ENCODE measurements around the gene SSPN. TPM values are rescaled to one million over a fixed set of nuclear protein-coding genes. Genes with fewer than 3 reads are reported as not detected.

SSPN gene
- total RNA-seq, 1 donor from 2014 or later = 0.84 TPM

GRCh38 chr12:26182377-26182776, 13.0 kb upstream of the SSPN start:
- no peak overlapping the region for H3K4me3 Mint-ChIP-seq

DNA sequence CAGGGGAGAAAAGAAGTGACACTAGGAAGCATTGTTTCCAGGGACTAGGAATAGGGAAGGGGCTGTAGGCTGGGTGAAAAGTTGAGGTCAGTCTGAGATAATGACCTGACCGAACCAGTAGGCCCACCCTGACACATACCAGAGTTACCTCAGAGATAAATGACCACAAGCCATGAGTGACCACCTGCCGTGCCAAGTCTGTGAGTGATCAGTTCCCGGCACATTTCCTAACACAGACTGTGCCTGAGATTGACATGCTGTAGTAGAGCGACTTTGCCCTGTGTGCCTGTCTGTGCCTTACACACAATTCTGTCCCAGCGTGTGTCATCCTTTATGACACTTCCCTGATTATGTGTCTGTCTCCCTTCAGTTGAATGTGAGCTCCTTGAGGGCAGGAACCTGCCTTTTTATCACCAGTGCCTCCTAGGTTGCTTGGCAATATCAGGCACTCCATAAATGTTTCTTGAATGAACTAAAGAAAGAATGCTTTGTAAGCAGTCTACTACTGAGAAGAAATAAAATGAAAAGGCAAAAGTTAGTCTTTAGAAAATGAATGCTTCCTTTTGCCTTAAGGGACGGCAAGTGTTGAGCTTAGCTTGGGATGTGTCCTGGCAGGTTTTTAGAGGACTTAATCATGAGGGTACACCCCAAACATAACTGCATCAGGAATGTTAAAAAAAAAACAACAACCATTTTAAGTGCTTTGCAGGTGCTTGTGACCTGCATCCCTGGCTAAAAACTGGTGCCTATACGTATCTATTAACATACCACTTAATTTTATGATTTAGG, 9.6 kb upstream of the SSPN start:
- no peak overlapping the region for H3K4me3 ChIP-seq
- no peak overlapping the region for H3K4me2 ChIP-seq
- H3K27me3 ChIP-seq = peaks cover 6% of the 10 kb centered on the region
- H2AFZ ChIP-seq (replicated peaks) = no peak overlapping the region
- H3K27ac ChIP-seq = no peak overlapping the region
- Mint-ChIP-seq H3K9me3 (no peaks in the 10 kb centered on the region), H3K27me3 (ENCODE audit: insufficient read depth, low read depth) (no peaks in the 10 kb centered on the region), H3K4me1 (no peaks in the 10 kb centered on the region), H3K4me3 (no peak overlapping the region), H3K27ac (no peak overlapping the region), H3K36me3 (no peaks in the 10 kb centered on the region)
- H3K4me1 ChIP-seq = no peaks in the 10 kb centered on the region
- H3K79me2 ChIP-seq (ENCODE audit: low read depth) = no peaks in the 10 kb centered on the region
- H3K36me3 ChIP-seq = no peaks in the 10 kb centered on the region
- TF ChIP-seq EZH2 (IDR thresholded peaks at IDR 0.05) (no peak), EZH2phosphoT487 (IDR thresholded peaks at IDR 0.05) (no peak)
- H3K9me3 ChIP-seq (ENCODE audit: low read depth) = no peaks in the 10 kb centered on the region
- H3K9ac ChIP-seq = no peak overlapping the region
- no peaks in the 10 kb centered on the region for H3F3A ChIP-seq (ENCODE audit: low read depth)
- no peak for DNase-seq (ENCODE audit: low spot score)
- H4K20me1 ChIP-seq (ENCODE audit: low read depth) = no peaks in the 10 kb centered on the region

More at GRCh38 chr12:26182377-26182776, 13.0 kb upstream of the SSPN start:
- no peaks in the 10 kb centered on the region for H3K79me2 ChIP-seq (ENCODE audit: low read depth)
- H3K4me3 ChIP-seq = no peak overlapping the region
- H3K9ac ChIP-seq = no peak overlapping the region
- Mint-ChIP-seq H3K27me3 (ENCODE audit: insufficient read depth, low read depth) (peaks cover 2% of the 10 kb centered on the region), H3K4me1 (no peaks in the 10 kb centered on the region), H3K27ac (no peak overlapping the region), H3K9me3 (no peaks in the 10 kb centered on the region), H3K36me3 (no peaks in the 10 kb centered on the region)
- no peak for DNase-seq (ENCODE audit: low spot score)
- H3K4me2 ChIP-seq = no peak overlapping the region
- H3F3A ChIP-seq (ENCODE audit: low read depth) = no peaks in the 10 kb centered on the region
- H3K27ac ChIP-seq = no peak overlapping the region
- no peak for TF ChIP-seq EZH2 (IDR thresholded peaks at IDR 0.05)
- TF ChIP-seq CTCF (IDR thresholded peaks at IDR 0.05) = no peak
- TF ChIP-seq EZH2phosphoT487 (IDR thresholded peaks at IDR 0.05) = no peak
- H3K36me3 ChIP-seq = no peaks in the 10 kb centered on the region
- H3K27me3 ChIP-seq = peaks cover 6% of the 10 kb centered on the region
- no peaks in the 10 kb centered on the region for H3K4me1 ChIP-seq
- no peaks in the 10 kb centered on the region for H3K9me3 ChIP-seq (ENCODE audit: low read depth)
- H4K20me1 ChIP-seq (ENCODE audit: low read depth) = no peaks in the 10 kb centered on the region
- H2AFZ ChIP-seq (replicated peaks) = no peak overlapping the region

- Histone ChIP-seq H3K27me3 (peaks cover 2% of the 10 kb centered on the region), H3K4me1 (no peaks in the 10 kb centered on the region), H3K4me2 (no peak overlapping the region), H3K9me3 (ENCODE audit: low read depth) (no peaks in the 10 kb centered on the region), H3K36me3 (no peaks in the 10 kb centered on the region), H3K27ac (no peak overlapping the region), H3F3A (ENCODE audit: low read depth) (no peaks in the 10 kb centered on the region), H3K9ac (no peak overlapping the region), H2AFZ (replicated peaks) (no peak overlapping the region), H3K4me3 (no peak overlapping the region), H4K20me1 (ENCODE audit: low read depth) (no peaks in the 10 kb centered on the region), H3K79me2 (ENCODE audit: low read depth) (no peaks in the 10 kb centered on the region)
- no peaks in the 10 kb centered on the region for H3K36me3 Mint-ChIP-seq
- no peaks in the 10 kb centered on the region for H3K4me1 Mint-ChIP-seq
- peak; percentile 13 for DNase-seq (ENCODE audit: low spot score)
- H3K27ac Mint-ChIP-seq = no peak overlapping the region
- H3K4me3 Mint-ChIP-seq = no peak overlapping the region
- H3K9me3 Mint-ChIP-seq = no peaks in the 10 kb centered on the region
- TF ChIP-seq EZH2 (IDR thresholded peaks at IDR 0.05) (no peak), EZH2phosphoT487 (IDR thresholded peaks at IDR 0.05) (no peak), CTCF (IDR thresholded peaks at IDR 0.05) (peak; percentile 27)
- no peaks in the 10 kb centered on the region for H3K27me3 Mint-ChIP-seq (ENCODE audit: insufficient read depth, low read depth)
Measured at GRCh38 chr12:26187014-26187798, 8.2 kb upstream of the SSPN start.
